HEK293T (cell line): Measurements from ENCODE around the gene IRF6.

Experiments used
- BHLHE40 ChIP-seq: fragments of 450-650 bp; IDR thresholded peaks from 2 replicates; pipeline ENCODE4 v1.6.1; 2016; ENCODE audit warnings: mild to moderate bottlenecking, moderate library complexity, borderline replicate concordance
- SUZ12 ChIP-seq: fragments of 450-650 bp; IDR thresholded peaks from 2 replicates; pipeline ENCODE4 v1.6.1; 2016; ENCODE audit warnings: mild to moderate bottlenecking

GRCh38 chr1:209855623-209856022 is 49.7 kb upstream of the IRF6 start:
- no peak for TF ChIP-seq SUZ12
- TF ChIP-seq BHLHE40 = no peak
